GM19328 (cell line): ENCODE measurements around the gene MTHFR.

Experiments used
- ATAC-seq: cut with Tn5 transposase; IDR thresholded peaks from one replicate; pipeline ENCODE4 v1.9.1; 2021; ENCODE audit warnings: mild to moderate bottlenecking, moderate library complexity; ENCODE audit not compliant: unreplicated experiment

MTHFR gene

DNA sequence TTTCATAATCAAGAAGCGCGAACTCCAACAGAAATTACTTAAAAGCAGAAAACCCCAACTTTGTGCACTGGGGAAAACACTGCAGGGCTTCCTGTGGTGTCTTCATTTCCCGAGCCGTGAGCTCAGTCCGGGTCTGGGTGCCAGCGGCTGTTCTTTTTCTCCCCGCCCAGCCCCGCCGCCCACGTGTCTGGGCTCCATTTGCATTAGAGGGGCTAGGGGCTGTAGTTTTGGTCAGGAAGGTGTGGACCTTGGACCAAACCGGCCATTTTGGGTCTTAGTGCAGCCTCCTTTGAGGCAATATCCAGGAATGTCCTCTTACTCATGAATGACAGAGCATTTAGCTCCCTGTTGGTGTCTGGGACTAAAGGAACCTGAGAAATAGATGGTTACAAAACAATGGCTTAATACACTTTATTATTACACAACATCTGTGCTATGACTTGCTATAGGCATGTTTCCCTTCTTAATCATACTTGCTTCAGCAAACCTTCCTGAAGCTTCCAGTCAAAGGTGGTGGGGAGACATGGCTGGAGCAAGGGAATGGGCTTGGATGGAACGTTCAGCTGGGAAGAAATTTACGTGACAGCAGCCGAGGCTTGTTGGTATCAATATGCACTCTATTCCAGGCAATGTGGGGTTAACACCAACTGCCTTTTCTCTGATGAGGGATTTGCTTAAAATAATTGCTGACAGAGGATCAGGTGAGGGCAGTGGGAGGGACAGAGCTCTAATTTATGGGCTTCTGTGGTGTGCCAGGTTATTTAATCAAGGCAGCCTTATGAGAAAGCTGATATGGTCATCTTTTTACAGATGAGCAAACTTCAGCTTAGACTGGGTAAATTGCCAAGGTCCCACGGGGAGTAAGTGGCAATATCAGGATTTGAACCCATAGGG is 68.8 kb downstream of the MTHFR start:
- ATAC-seq = no peak

DNA sequence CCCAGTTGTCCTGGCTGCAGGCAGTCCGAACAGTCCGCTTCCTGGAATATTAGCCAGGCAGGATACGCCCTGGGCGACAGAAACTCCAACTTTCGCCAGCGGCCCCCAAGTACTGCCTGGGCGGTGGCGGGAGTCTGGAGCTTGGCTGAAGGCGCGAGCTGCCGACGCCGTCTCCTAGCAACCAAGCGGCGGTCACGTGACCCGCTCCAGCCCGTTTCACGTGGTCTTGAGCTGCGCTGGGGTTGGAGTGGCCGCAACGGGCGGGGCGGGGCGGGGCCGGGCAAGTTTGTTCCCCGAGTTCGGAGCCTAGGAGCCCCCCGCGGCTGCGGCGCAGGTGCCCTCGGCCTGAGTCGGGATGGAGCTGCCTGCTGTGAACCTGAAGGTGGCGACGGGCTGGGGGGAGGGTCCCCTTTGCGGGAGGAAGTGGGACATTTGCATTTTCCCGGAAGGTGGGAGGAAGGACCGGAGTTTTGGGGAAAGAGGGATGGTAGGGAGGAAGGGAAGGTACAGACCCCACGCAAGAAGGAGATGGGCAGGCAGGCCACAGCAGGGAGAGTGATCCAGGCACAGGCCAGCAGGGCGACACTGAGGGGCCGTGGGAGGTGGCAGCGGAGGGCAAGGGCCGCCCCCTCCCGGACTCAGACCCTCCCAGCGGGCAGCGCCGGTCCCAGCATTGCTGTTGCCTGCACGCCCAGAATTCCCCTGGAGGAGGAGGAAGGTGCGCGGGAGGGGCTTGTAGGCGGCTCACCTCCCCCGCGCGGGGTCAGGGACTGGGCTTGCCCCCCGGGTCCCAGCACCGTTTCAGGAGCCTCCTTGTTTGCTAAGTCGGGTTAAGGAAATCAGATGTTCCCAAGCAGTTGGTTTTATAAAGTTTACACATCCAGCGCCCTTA is 69.7 kb downstream of the MTHFR start, which contains the start of gene AGTRAP:
TSS of gene AGTRAP (plus strand) at position 283 of the 892 bp plus-strand sequence. CDS start at position 356, 73 bp downstream.
- no peak for ATAC-seq
